ENCODE results near the gene PKP3.

GRCh38 chr11:437228-437870 lies 43.3 kb downstream of the PKP3 start:
- no peak for TF ChIP-seq ERF (CRISPR knock-in tag; IDR thresholded peaks at IDR 0.05)
- TF ChIP-seq CTCF (IDR thresholded peaks at IDR 0.05 in 2 of 3, conservative IDR thresholded peaks at IDR 0.05 in 1 of 3; ENCODE audit: insufficient read depth in 2 of 3, low read depth in 1 of 3, low read length in 3 of 3) = no peak
- TF ChIP-seq SNRNP70 (optimal IDR thresholded peaks at IDR 0.05; ENCODE audit: low read depth, low read length) = no peak
- no peak for TF ChIP-seq STAT6 (CRISPR knock-in tag; IDR thresholded peaks at IDR 0.05)

Measured in K562 (cell line).